Breast epithelium (tissue), 3 donors: ENCODE results near the gene ACSL3.

Experiments
- CTCF ChIP-seq, 3 donors: fragments of 450-650 bp; IDR thresholded peaks; one replicate each; pipeline ENCODE4 v1.5.1; 2016 to 2017; ENCODE audit warnings: antibody characterized with exemption in 3 of 3, mild to moderate bottlenecking in 3 of 3, moderate library complexity in 3 of 3
- POLR2A ChIP-seq: fragments of 450-650 bp; IDR thresholded peaks from one replicate; pipeline ENCODE4 v1.6.1; 2016; ENCODE audit warnings: antibody characterized with exemption, mild to moderate bottlenecking, moderate library complexity

GRCh38 chr2:222963641-222964040, 102.8 kb downstream of the ACSL3 start:
- no peak for TF ChIP-seq CTCF (IDR thresholded peaks at IDR 0.05)
- no peak for TF ChIP-seq POLR2A
